OCI-LY1 (cell line): ENCODE data around the gene TRPC4.

Source experiments
- H2AFZ ChIP-seq: fragments of 200-600 bp; sonication (generic), shearing (Covaris generic); 2 replicates; pipeline ENCODE4 v1.6.0; 2014; ENCODE audit warnings: antibody characterized with exemption, mild to moderate bottlenecking, low read length
- H3F3A ChIP-seq: fragments of 200-600 bp; sonication (generic), shearing (Covaris generic); 2 replicates; pipeline ENCODE4 v1.6.0; 2014; ENCODE audit warnings: mild to moderate bottlenecking, antibody characterized with exemption, low read length, moderate library complexity; ENCODE audit not compliant: insufficient read depth
- H3K27ac ChIP-seq: fragments of 200-600 bp; sonication (generic); 2 replicates; pipeline ENCODE4 v1.5.1; 2014; ENCODE audit warnings: low read length, mixed run types, mild to moderate bottlenecking, low read depth; ENCODE audit not compliant: poor library complexity, severe bottlenecking
- H3K27me3 ChIP-seq: fragments of 200-600 bp; sonication (generic); 2 replicates; pipeline ENCODE4 v1.6.0; 2014; ENCODE audit warnings: antibody characterized with exemption, mild to moderate bottlenecking, low read length, moderate library complexity; ENCODE audit not compliant: insufficient read depth
- H3K36me3 ChIP-seq: fragments of 200-600 bp; sonication (generic); 2 replicates; pipeline ENCODE4 v1.6.1; 2014; ENCODE audit warnings: mild to moderate bottlenecking, antibody characterized with exemption, low read length, moderate library complexity, mixed read lengths; ENCODE audit not compliant: insufficient read depth
- H3K4me1 ChIP-seq: fragments of 200-600 bp; sonication (generic); 2 replicates; pipeline ENCODE4 v1.5.1; 2014; ENCODE audit warnings: mild to moderate bottlenecking, low read length, moderate library complexity; ENCODE audit not compliant: insufficient read depth, severe bottlenecking
- H3K4me2 ChIP-seq: fragments of 200-600 bp; sonication (generic), shearing (Covaris generic); 2 replicates; pipeline ENCODE4 v1.6.1; 2014; ENCODE audit warnings: low read length
- H3K4me3 ChIP-seq: fragments of 200-600 bp; sonication (generic); 2 replicates; pipeline ENCODE4 v1.5.1; 2014; ENCODE audit warnings: low read length, low read depth, mild to moderate bottlenecking, mixed read lengths; ENCODE audit not compliant: poor library complexity, severe bottlenecking
- H3K79me2 ChIP-seq: fragments of 200-600 bp; shearing (Covaris generic); 2 replicates; pipeline ENCODE4 v1.6.1; 2016; ENCODE audit warnings: mixed run types, low read length, mixed read lengths; ENCODE audit not compliant: insufficient read depth
- H3K9ac ChIP-seq: fragments of 200-600 bp; sonication (generic), shearing (Covaris generic); 2 replicates; pipeline ENCODE4 v1.6.1; 2014; ENCODE audit warnings: mild to moderate bottlenecking, low read length, mixed read lengths
- H3K9me2 ChIP-seq: fragments of 200-600 bp; sonication (generic), shearing (Covaris generic); 2 replicates; pipeline ENCODE4 v1.6.1; 2014; ENCODE audit warnings: low read depth, mild to moderate bottlenecking, low read length, mixed read lengths
- H3K9me3 ChIP-seq: fragments of 200-600 bp; shearing (Covaris generic); 2 replicates; pipeline ENCODE4 v1.6.1; 2014; ENCODE audit warnings: low read length, mixed read lengths
- H4K20me1 ChIP-seq: fragments of 200-600 bp; sonication (generic), shearing (Covaris generic); 2 replicates; pipeline ENCODE4 v1.6.0; 2016; ENCODE audit warnings: mild to moderate bottlenecking, low read length; ENCODE audit not compliant: insufficient read depth
- EZH2 ChIP-seq: fragments of 200-600 bp; sonication (generic), shearing (Covaris generic); IDR thresholded peaks from 2 replicates; pipeline ENCODE4 v1.8.0; 2017; ENCODE audit warnings: borderline replicate concordance, mixed run types, mild to moderate bottlenecking, antibody characterized with exemption, low read length, moderate library complexity, mixed read lengths
- TF ChIP-seq, protein P1 (sequence below): fragments of 200-600 bp; sonication (generic), shearing (Covaris generic); IDR thresholded peaks from 2 replicates; pipeline ENCODE4 v1.5.1; 2017; ENCODE audit warnings: mild to moderate bottlenecking, antibody characterized with exemption, low read length, moderate library complexity, mixed read lengths

TRPC4 gene

DNA sequence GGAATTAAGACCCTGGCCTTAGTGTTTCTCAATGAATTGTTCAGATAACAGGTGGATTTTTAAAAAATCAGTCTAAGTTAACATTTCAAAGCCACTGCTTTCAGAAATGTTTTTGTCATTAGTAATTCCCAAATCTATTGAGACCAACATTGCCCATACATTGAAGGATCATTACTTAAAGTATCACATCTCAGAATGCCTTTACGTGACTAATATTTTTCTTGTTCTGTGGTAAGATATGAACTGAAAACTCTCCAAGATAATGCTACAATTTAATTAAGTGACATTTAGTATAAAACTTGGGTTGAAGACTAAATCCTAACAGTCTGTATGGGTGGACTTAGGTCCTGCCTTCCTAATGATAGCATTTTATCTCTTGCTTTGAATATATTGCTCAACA, 211.6 kb downstream of the TRPC4 start:
- Histone ChIP-seq H3K4me1 (no peaks in the 10 kb centered on the region), H3K27ac (no peak overlapping the region), H3F3A (no peaks in the 10 kb centered on the region), H3K79me2 (no peaks in the 10 kb centered on the region), H3K4me3 (no peak overlapping the region), H3K36me3 (no peaks in the 10 kb centered on the region), H3K9me2 (no peaks in the 10 kb centered on the region), H4K20me1 (no peaks in the 10 kb centered on the region), H2AFZ (no peak overlapping the region), H3K27me3 (no peaks in the 10 kb centered on the region), H3K9ac (no peak overlapping the region), H3K4me2 (no peak overlapping the region), H3K9me3 (no peaks in the 10 kb centered on the region)
- TF ChIP-seq, protein P1, sequence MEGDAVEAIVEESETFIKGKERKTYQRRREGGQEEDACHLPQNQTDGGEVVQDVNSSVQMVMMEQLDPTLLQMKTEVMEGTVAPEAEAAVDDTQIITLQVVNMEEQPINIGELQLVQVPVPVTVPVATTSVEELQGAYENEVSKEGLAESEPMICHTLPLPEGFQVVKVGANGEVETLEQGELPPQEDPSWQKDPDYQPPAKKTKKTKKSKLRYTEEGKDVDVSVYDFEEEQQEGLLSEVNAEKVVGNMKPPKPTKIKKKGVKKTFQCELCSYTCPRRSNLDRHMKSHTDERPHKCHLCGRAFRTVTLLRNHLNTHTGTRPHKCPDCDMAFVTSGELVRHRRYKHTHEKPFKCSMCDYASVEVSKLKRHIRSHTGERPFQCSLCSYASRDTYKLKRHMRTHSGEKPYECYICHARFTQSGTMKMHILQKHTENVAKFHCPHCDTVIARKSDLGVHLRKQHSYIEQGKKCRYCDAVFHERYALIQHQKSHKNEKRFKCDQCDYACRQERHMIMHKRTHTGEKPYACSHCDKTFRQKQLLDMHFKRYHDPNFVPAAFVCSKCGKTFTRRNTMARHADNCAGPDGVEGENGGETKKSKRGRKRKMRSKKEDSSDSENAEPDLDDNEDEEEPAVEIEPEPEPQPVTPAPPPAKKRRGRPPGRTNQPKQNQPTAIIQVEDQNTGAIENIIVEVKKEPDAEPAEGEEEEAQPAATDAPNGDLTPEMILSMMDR: no peak
- no peak for TF ChIP-seq EZH2

DNA sequence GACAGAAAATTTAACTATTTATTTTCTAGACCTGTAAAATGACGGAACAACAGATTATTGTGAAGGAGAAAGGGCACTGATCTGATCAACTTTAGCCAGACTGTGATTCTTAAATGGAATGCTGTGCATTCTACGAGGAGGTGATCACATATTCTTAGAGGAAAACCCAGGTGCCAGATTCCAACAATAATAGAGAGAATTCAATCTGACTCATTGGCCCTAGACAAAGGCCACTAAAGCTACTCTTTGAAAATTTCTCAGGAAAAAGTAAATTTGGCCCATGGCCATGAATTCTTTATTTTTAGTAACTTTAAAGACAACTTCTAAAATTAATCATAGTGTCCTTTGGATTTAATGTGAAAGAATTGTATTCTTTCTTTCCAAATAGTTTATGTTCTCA, 212.4 kb downstream of the TRPC4 start:
- Histone ChIP-seq H3K9ac (no peak overlapping the region), H3K9me2 (no peaks in the 10 kb centered on the region), H3K79me2 (no peaks in the 10 kb centered on the region), H3K27me3 (no peaks in the 10 kb centered on the region), H2AFZ (no peak overlapping the region), H3K4me2 (no peak overlapping the region), H3F3A (no peaks in the 10 kb centered on the region), H4K20me1 (no peaks in the 10 kb centered on the region), H3K9me3 (no peaks in the 10 kb centered on the region), H3K36me3 (no peaks in the 10 kb centered on the region), H3K4me1 (no peaks in the 10 kb centered on the region), H3K4me3 (no peak overlapping the region), H3K27ac (no peak overlapping the region)
- no peak for TF ChIP-seq EZH2
- TF ChIP-seq, protein P1: no peak

DNA sequence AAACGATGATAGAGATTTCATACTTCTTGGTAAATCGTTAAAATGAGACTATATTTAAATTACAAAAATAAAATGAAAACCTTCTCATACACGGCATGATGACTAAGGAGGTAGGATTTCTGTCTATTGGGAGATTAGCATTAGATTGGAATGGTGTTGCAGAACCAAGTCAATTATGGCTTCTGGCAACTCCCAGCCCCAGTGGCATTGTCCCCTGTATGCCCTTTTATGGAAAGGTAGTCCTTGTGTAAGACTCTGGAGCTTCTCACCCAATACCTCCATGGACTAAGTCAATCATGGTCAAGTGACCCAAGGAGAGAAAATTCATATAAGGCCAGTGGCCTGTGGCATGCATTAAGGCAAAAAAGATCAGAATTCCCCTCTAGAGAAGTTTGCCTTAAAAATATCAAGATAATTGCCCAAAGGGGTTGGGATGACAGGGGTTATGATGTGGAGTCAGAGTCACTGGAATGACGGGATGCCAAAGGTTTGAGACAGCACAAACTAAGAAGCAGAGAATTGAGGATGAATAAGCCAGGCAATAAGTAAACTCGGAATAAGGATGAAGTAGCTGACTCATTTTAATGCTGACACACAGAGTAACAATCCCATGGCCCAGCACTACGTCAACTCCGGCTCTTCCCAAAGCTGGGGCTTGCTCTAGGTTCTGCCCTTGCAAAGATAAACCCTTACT, 213.2 kb downstream of the TRPC4 start:
- TF ChIP-seq, protein P1: no peak
- no peak for TF ChIP-seq EZH2
- Histone ChIP-seq H3F3A (no peaks in the 10 kb centered on the region), H3K27me3 (no peaks in the 10 kb centered on the region), H3K9ac (no peak overlapping the region), H3K9me2 (no peaks in the 10 kb centered on the region), H3K36me3 (no peaks in the 10 kb centered on the region), H3K79me2 (no peaks in the 10 kb centered on the region), H2AFZ (no peak overlapping the region), H3K4me3 (no peak overlapping the region), H3K4me2 (no peak overlapping the region), H3K9me3 (no peaks in the 10 kb centered on the region), H3K4me1 (no peaks in the 10 kb centered on the region), H4K20me1 (no peaks in the 10 kb centered on the region), H3K27ac (no peak overlapping the region)
